ENCODE measurements around the gene MLF1. TPM values are rescaled to one million over a fixed set of nuclear protein-coding genes. Genes with fewer than 3 reads are reported as not detected.

The MLF1 gene
- polyA plus RNA-seq, 3 donors, result 0.17 to 0.43 (median 0.41) TPM

DNA sequence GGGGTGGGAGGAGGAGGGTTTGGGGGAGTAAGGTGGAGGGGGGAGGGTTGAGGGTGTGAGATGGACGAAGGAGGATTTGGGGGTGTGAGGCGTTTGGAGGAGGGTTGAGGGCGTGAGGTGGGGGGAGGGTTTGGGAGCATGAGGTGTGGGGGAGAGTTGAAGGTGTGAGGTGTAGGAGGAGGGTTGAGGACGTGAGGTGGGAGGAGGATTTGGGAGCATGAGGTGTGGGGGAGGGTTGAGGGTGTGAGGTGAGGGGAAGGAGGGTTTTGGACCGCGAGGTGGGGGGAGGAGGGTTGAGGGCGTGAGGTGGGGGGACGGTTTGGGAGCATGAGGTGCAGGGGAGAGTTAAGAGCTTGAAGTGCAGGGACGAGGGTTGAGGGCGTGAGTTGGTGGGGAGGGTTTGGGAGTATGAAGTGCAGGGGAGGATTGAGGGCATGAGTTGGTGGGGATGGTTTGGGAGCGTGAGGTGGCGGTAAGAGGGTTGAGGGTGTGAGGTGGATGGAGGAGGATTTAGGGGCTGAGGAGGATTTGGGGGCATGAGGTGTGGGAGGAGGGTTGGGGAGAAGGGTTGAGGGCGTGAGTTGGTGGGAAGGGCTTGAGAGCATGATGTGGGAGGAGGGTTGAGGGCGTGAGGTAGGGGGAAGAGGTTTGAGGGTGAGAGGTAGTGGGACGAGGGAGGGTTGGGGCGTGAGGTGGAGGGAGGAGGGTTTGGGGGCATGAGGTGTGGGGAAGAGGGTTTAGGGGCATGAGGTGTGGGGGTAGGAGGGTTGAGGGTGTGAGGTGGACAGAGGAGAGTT is 1.2 kb downstream of the MLF1 start:
- peaks cover 10% of the 10 kb centered on the region for H3K4me1 Mint-ChIP-seq
- DNase-seq, result no peak
- intact Hi-C loops (cut with micrococcal nuclease), result no loop called here
- H3K9me3 Mint-ChIP-seq, result peaks cover 8 to 17% (median 14%) of the 10 kb centered on the region in 7 donors
- peak overlapping the region in 1 of 2 donors; percentile 12 for H3K4me3 Mint-ChIP-seq
- no peaks in the 10 kb centered on the region for H3K79me2 ChIP-seq (ENCODE audit: insufficient read depth, low read length)
- no peaks in the 10 kb centered on the region for H3K9me3 ChIP-seq (replicated peaks in 1 of 2; ENCODE audit: control insufficient read depth in 1 of 2, insufficient read depth in 1 of 2, low read length in 2 of 2)
- no peaks in the 10 kb centered on the region for H4K20me1 ChIP-seq (ENCODE audit: insufficient read depth, low read length)
- TF ChIP-seq, protein P1, sequence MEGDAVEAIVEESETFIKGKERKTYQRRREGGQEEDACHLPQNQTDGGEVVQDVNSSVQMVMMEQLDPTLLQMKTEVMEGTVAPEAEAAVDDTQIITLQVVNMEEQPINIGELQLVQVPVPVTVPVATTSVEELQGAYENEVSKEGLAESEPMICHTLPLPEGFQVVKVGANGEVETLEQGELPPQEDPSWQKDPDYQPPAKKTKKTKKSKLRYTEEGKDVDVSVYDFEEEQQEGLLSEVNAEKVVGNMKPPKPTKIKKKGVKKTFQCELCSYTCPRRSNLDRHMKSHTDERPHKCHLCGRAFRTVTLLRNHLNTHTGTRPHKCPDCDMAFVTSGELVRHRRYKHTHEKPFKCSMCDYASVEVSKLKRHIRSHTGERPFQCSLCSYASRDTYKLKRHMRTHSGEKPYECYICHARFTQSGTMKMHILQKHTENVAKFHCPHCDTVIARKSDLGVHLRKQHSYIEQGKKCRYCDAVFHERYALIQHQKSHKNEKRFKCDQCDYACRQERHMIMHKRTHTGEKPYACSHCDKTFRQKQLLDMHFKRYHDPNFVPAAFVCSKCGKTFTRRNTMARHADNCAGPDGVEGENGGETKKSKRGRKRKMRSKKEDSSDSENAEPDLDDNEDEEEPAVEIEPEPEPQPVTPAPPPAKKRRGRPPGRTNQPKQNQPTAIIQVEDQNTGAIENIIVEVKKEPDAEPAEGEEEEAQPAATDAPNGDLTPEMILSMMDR (IDR thresholded peaks at IDR 0.05), result no peak
- H3K4me3 ChIP-seq (replicated peaks in 1 of 3; ENCODE audit: low read depth in 2 of 3, low read length in 3 of 3), result no peak overlapping the region
- H3K27me3 ChIP-seq (ENCODE audit: control insufficient read depth in 2 of 2, insufficient read depth in 2 of 2, low read length in 2 of 2), result peaks cover 8 to 31% of the 10 kb centered on the region in 2 donors
- peaks cover 10 to 11% of the 10 kb centered on the region in 2 donors for H3K4me1 ChIP-seq (ENCODE audit: control insufficient read depth in 1 of 2, insufficient read depth in 2 of 2, low read length in 2 of 2)
- no peak overlapping the region for H3K4me2 ChIP-seq (replicated peaks; ENCODE audit: extremely low read depth, low read length, poor library complexity, severe bottlenecking)
- peak overlapping the region in 1 of 7 donors; percentile 52 for H3K27ac Mint-ChIP-seq
- no peaks in the 10 kb centered on the region for H3K36me3 ChIP-seq (replicated peaks in 1 of 2; ENCODE audit: control insufficient read depth in 1 of 2, insufficient read depth in 2 of 2, low read length in 2 of 2)
- WGBS (ENCODE audit: insufficient coverage), result 95% methylated on average over 15 of the region's 16 CpGs
- no peak overlapping the region for H3K9ac ChIP-seq (ENCODE audit: insufficient read depth, low read length, poor library complexity, severe bottlenecking)
- H3K36me3 Mint-ChIP-seq, result no peaks in the 10 kb centered on the region
- H3K27ac ChIP-seq (ENCODE audit: low read depth in 1 of 2, low read length in 2 of 2), result no peak overlapping the region
- H2AFZ ChIP-seq (ENCODE audit: insufficient read depth, low read depth, low read length, poor library complexity, severe bottlenecking), result no peak overlapping the region
- H3K27me3 Mint-ChIP-seq (ENCODE audit: low read depth in 3 of 3), result peaks cover 20 to 51% (median 28%) of the 10 kb centered on the region in 3 donors

DNA sequence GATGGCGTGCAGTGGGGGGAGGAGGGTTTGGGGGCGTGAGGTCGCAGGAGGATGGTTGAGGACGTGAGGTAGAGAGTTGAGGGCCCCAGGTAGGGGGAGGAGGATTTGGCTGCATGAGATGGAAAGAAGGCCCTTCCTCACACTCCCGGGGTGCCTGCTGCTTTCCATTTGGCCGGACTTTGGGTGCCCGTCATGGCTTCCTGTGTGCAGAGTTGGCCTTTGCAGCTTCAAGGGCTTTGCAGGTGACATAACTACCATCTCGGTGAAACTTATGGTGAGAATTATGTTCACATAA is 1.7 kb downstream of the MLF1 start:
- intact Hi-C loops (cut with micrococcal nuclease), result no loop called here
- no peak overlapping the region for H2AFZ ChIP-seq (ENCODE audit: insufficient read depth, low read depth, low read length, poor library complexity, severe bottlenecking)
- peaks cover 10 to 11% of the 10 kb centered on the region in 2 donors for H3K4me1 ChIP-seq (ENCODE audit: control insufficient read depth in 1 of 2, insufficient read depth in 2 of 2, low read length in 2 of 2)
- H3K27me3 Mint-ChIP-seq (ENCODE audit: low read depth in 3 of 3), result peaks cover 20 to 51% (median 28%) of the 10 kb centered on the region in 3 donors
- 100% methylated on average over 2 of the region's 8 CpGs for WGBS (ENCODE audit: insufficient coverage)
- no peaks in the 10 kb centered on the region for H4K20me1 ChIP-seq (ENCODE audit: insufficient read depth, low read length)
- H3K36me3 ChIP-seq (replicated peaks in 1 of 2; ENCODE audit: control insufficient read depth in 1 of 2, insufficient read depth in 2 of 2, low read length in 2 of 2), result no peaks in the 10 kb centered on the region
- H3K27ac Mint-ChIP-seq, result no peak overlapping the region
- H3K27ac ChIP-seq (ENCODE audit: low read depth in 1 of 2, low read length in 2 of 2), result no peak overlapping the region
- H3K4me2 ChIP-seq (replicated peaks; ENCODE audit: extremely low read depth, low read length, poor library complexity, severe bottlenecking), result no peak overlapping the region
- TF ChIP-seq, protein P1 (IDR thresholded peaks at IDR 0.05), result no peak
- H3K79me2 ChIP-seq (ENCODE audit: insufficient read depth, low read length), result no peaks in the 10 kb centered on the region
- no peak overlapping the region for H3K4me3 Mint-ChIP-seq
- no peaks in the 10 kb centered on the region for H3K36me3 Mint-ChIP-seq
- H3K9ac ChIP-seq (ENCODE audit: insufficient read depth, low read length, poor library complexity, severe bottlenecking), result no peak overlapping the region
- DNase-seq, result no peak
- H3K9me3 Mint-ChIP-seq, result peaks cover 8 to 17% (median 14%) of the 10 kb centered on the region in 7 donors
- no peak overlapping the region for H3K4me3 ChIP-seq (replicated peaks in 1 of 3; ENCODE audit: low read depth in 2 of 3, low read length in 3 of 3)
- H3K27me3 ChIP-seq (ENCODE audit: control insufficient read depth in 2 of 2, insufficient read depth in 2 of 2, low read length in 2 of 2), result peaks cover 8 to 31% of the 10 kb centered on the region in 2 donors
- no peaks in the 10 kb centered on the region for H3K9me3 ChIP-seq (replicated peaks in 1 of 2; ENCODE audit: control insufficient read depth in 1 of 2, insufficient read depth in 1 of 2, low read length in 2 of 2)
- H3K4me1 Mint-ChIP-seq, result peaks cover 10% of the 10 kb centered on the region

Data from CD14-positive monocyte (primary cell).